ENCODE data around the gene ACHE. TPM values are rescaled to one million over a fixed set of nuclear protein-coding genes. Genes with fewer than 3 reads are reported as not detected.

ACHE gene
- total RNA-seq, 1 donor: under 0.01 TPM

GRCh38 chr7:100879685-100880261 is 15.9 kb downstream of the ACHE start:
- Histone ChIP-seq H3K27me3 (ENCODE audit: insufficient read depth, low read length) (no peaks in the 10 kb centered on the region), H3K79me2 (ENCODE audit: insufficient read depth, low read length) (peaks cover 88% of the 10 kb centered on the region), H3K27ac (ENCODE audit: low read depth, low read length) (no peak overlapping the region), H3K4me3 (ENCODE audit: insufficient read depth, low read length) (no peak overlapping the region), H3K4me2 (ENCODE audit: insufficient read depth, low read length) (no peak overlapping the region), H4K20me1 (ENCODE audit: insufficient read depth, low read length) (peaks cover 41% of the 10 kb centered on the region), H2AFZ (ENCODE audit: low read length) (no peak overlapping the region), H3K4me1 (ENCODE audit: insufficient read depth, low read length) (peaks cover 16% of the 10 kb centered on the region), H3K36me3 (ENCODE audit: insufficient read depth, low read length) (peaks cover 77% of the 10 kb centered on the region), H3K9me3 (ENCODE audit: low read depth, low read length) (no peaks in the 10 kb centered on the region)
- peak; percentile 67 for DNase-seq (ENCODE audit: insufficient read length, low spot score, missing footprints)
- TF ChIP-seq CTCF (IDR thresholded peaks at IDR 0.05; ENCODE audit: extremely low read depth, low read depth, low read length): no peak

DNA sequence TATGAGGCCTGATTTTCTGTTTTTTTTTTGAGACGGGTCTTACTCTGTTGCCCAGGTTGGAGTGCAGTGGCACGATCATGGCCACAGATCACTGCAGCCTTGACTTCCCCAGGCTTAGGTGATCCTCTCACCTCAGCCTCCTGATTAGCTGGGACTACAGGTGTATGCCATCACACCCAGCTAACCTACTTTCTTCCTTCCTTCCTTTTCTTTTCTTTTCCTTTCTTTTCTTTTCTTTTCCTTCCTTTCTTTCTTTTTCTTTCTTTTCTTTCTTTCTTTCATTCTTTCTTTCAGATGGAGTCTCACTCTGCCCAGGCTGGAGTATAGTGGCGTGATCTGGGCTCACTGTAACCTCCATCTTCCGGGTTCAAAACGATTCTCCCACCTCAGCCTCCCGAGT is 17.0 kb downstream of the ACHE start:
- Histone ChIP-seq H3K9me3 (ENCODE audit: low read depth, low read length) (no peaks in the 10 kb centered on the region), H4K20me1 (ENCODE audit: insufficient read depth, low read length) (peaks cover 40% of the 10 kb centered on the region), H2AFZ (ENCODE audit: low read length) (no peak overlapping the region), H3K4me1 (ENCODE audit: insufficient read depth, low read length) (peaks cover 23% of the 10 kb centered on the region), H3K4me3 (ENCODE audit: insufficient read depth, low read length) (no peak overlapping the region), H3K27ac (ENCODE audit: low read depth, low read length) (no peak overlapping the region), H3K27me3 (ENCODE audit: insufficient read depth, low read length) (no peaks in the 10 kb centered on the region), H3K36me3 (ENCODE audit: insufficient read depth, low read length) (peaks cover 76% of the 10 kb centered on the region), H3K4me2 (ENCODE audit: insufficient read depth, low read length) (no peak overlapping the region), H3K79me2 (ENCODE audit: insufficient read depth, low read length) (peaks cover 92% of the 10 kb centered on the region)
- no peak for DNase-seq (ENCODE audit: insufficient read length, low spot score, missing footprints)
- TF ChIP-seq CTCF (IDR thresholded peaks at IDR 0.05; ENCODE audit: extremely low read depth, low read depth, low read length): no peak

GRCh38 chr7:100878013-100878412 is 17.7 kb downstream of the ACHE start:
- no peak overlapping the region for H2AFZ ChIP-seq (ENCODE audit: low read length)
- DNase-seq (ENCODE audit: insufficient read length, low spot score, missing footprints): no peak
- H3K4me1 ChIP-seq (ENCODE audit: insufficient read depth, low read length): peaks cover 23% of the 10 kb centered on the region
- no peak overlapping the region for H3K27ac ChIP-seq (ENCODE audit: low read depth, low read length)
- no peak overlapping the region for H3K4me3 ChIP-seq (ENCODE audit: insufficient read depth, low read length)
- peaks cover 76% of the 10 kb centered on the region for H3K36me3 ChIP-seq (ENCODE audit: insufficient read depth, low read length)
- peaks cover 89% of the 10 kb centered on the region for H3K79me2 ChIP-seq (ENCODE audit: insufficient read depth, low read length)
- H3K27me3 ChIP-seq (ENCODE audit: insufficient read depth, low read length): no peaks in the 10 kb centered on the region
- peaks cover 40% of the 10 kb centered on the region for H4K20me1 ChIP-seq (ENCODE audit: insufficient read depth, low read length)
- no peaks in the 10 kb centered on the region for H3K9me3 ChIP-seq (ENCODE audit: low read depth, low read length)
- H3K4me2 ChIP-seq (ENCODE audit: insufficient read depth, low read length): no peak overlapping the region
- no peak for TF ChIP-seq CTCF (IDR thresholded peaks at IDR 0.05; ENCODE audit: extremely low read depth, low read depth, low read length)

DNA sequence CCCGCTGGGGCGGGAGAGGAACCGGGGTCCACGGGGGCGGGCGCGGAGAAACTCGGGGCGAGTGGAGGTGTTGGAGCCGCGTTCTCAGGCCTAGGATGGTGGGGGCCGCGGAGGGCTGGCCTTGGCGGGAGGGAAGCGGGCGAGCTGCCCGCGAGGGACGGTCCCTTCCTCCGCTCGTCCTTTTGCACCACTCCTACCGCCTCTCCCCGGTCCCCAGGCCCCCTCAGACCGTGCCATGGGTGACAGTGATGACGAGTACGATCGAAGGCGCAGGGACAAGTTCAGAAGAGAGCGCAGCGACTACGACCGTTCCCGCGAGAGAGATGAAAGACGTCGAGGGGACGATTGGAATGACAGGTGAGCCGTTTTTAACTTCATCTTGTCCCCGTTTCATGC is 20.3 kb downstream of the ACHE start:
- peak; percentile 84 for DNase-seq (ENCODE audit: insufficient read length, low spot score, missing footprints)
- H3K4me1 ChIP-seq (ENCODE audit: insufficient read depth, low read length): peaks cover 23% of the 10 kb centered on the region
- H3K36me3 ChIP-seq (ENCODE audit: insufficient read depth, low read length): peaks cover 76% of the 10 kb centered on the region

More for the DNA sequence above, 20.3 kb downstream of the ACHE start:
- no peaks in the 10 kb centered on the region for H3K27me3 ChIP-seq (ENCODE audit: insufficient read depth, low read length)
- peak overlapping the region; percentile 96 for H3K27ac ChIP-seq (ENCODE audit: low read depth, low read length)
- peaks cover 84% of the 10 kb centered on the region for H3K79me2 ChIP-seq (ENCODE audit: insufficient read depth, low read length)
- H4K20me1 ChIP-seq (ENCODE audit: insufficient read depth, low read length): peaks cover 26% of the 10 kb centered on the region
- H2AFZ ChIP-seq (ENCODE audit: low read length): peak overlapping the region; percentile 59
- H3K4me3 ChIP-seq (ENCODE audit: insufficient read depth, low read length): peak overlapping the region; percentile 97
- H3K9me3 ChIP-seq (ENCODE audit: low read depth, low read length): no peaks in the 10 kb centered on the region
- peak overlapping the region; percentile 92 for H3K4me2 ChIP-seq (ENCODE audit: insufficient read depth, low read length)
- no peak for TF ChIP-seq CTCF (IDR thresholded peaks at IDR 0.05; ENCODE audit: extremely low read depth, low read depth, low read length)
